Neuron (in vitro differentiated cells): ENCODE results near the gene TM9SF3.

ENCODE experiments used
- H2AFZ ChIP-seq: one replicate; pipeline ENCODE4 v1.6.1; 2013; ENCODE audit warnings: low read depth, mild to moderate bottlenecking, inconsistent platforms, low read length, moderate library complexity
- H3K27me3 ChIP-seq: one replicate; pipeline ENCODE4 v1.6.1; 2013; ENCODE audit warnings: low read length; ENCODE audit not compliant: insufficient read depth
- H3K36me3 ChIP-seq: one replicate; pipeline ENCODE4 v1.6.1; 2013; ENCODE audit warnings: low read length; ENCODE audit not compliant: insufficient read depth
- H3K4me1 ChIP-seq: one replicate; pipeline ENCODE4 v1.6.1; 2013; ENCODE audit warnings: low read length; ENCODE audit not compliant: insufficient read depth
- H3K4me3 ChIP-seq: 2 replicates; pipeline ENCODE4 v1.5.1; 2013; ENCODE audit warnings: mild to moderate bottlenecking, low read length, moderate library complexity
- H3K9me3 ChIP-seq: one replicate; pipeline ENCODE4 v1.6.1; 2013; ENCODE audit warnings: low read length

TM9SF3 gene

DNA sequence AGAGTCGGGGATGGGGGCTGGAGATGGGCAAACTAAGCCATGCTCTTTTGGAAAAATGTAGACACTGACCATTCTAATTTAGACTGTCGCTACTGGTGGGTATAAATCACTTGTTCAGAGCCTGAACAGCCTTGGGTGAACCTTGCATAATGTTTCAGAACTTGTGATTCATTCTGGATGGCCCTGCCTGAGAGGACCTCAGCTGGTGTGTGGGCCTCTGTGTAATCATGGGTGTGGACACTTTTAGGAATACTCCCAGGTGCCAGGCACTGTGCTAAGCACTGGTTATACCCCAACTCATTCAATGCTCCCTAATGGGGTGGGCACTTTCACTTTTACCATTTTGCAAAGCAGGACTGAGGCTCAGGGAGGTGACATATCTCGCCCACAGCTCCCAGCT lies 26.8 kb upstream of the TM9SF3 start:
- H3K4me1 ChIP-seq = peaks cover 1% of the 10 kb centered on the region
- H2AFZ ChIP-seq = no peak overlapping the region
- H3K36me3 ChIP-seq = no peaks in the 10 kb centered on the region

DNA sequence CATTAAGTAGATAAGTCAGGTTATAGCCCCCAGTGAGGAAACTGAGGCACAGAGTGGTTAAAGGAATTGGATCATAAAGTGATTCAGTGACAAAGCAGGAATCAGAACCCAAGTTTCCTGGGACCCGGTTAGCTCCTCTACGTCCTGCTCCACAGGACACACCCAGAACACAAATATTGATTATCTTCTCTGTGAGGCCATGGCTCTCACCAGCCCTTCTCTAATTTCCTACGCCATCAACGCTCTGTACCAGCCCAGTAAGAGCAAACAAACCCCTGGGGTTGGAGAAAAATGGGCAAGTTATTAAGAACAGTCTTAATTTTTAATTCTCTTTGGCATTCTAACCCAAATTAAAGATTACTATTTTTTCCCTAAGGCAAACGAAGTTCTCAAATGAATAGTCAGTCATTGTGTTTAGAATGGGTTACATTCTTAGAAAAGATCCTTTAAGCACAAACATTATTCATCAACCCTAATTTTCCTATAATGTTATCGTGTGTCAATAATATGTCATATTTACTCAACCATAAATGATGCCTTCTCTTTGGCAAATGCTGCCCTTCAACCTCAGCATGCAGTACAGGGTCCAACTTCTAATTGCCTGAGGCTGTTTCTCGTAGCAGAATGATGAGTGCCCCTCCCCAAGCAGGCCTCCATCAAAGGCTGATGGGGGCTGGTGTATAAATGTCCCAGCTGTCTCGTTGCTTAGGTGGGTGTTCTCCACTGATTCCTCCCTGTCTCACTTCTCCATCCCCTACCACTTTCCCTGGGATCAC lies 25.4 kb upstream of the TM9SF3 start:
- H3K36me3 ChIP-seq = no peaks in the 10 kb centered on the region
- no peak overlapping the region for H3K4me3 ChIP-seq
- H2AFZ ChIP-seq = no peak overlapping the region
- no peaks in the 10 kb centered on the region for H3K4me1 ChIP-seq
- H3K9me3 ChIP-seq = no peaks in the 10 kb centered on the region
- peaks cover 10% of the 10 kb centered on the region for H3K27me3 ChIP-seq

More for the DNA sequence above, 26.8 kb upstream of the TM9SF3 start:
- Histone ChIP-seq H3K4me3 (no peak overlapping the region), H3K27me3 (peaks cover 10% of the 10 kb centered on the region), H3K9me3 (no peaks in the 10 kb centered on the region)

DNA sequence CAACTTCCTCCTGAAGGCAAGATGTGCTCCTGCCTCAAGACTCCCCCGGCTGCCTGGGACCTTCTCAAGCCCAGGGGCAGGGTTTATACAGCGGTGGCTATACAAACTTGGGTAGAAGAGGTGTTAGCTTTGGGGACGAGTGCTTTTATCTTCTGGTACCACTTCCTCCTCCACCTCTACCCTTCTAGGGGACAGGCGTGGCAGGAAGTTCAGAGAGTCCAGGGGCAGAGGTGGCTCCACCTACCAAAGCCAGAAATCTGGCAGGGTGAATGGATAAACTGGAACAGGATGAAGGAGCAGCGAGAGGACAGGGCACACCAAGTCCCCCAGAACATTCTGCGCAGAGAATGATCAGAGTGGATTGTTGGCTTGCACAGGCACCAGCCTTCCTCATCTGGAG lies 24.0 kb upstream of the TM9SF3 start:
- no peaks in the 10 kb centered on the region for H3K4me1 ChIP-seq
- H3K9me3 ChIP-seq = no peaks in the 10 kb centered on the region
- no peak overlapping the region for H2AFZ ChIP-seq
- H3K27me3 ChIP-seq = peaks cover 16% of the 10 kb centered on the region
- no peaks in the 10 kb centered on the region for H3K36me3 ChIP-seq
- no peak overlapping the region for H3K4me3 ChIP-seq

- H3K9me3 ChIP-seq = no peaks in the 10 kb centered on the region
- no peak overlapping the region for H3K4me3 ChIP-seq
Measured at GRCh38 chr10:96609510-96609909, 22.7 kb upstream of the TM9SF3 start.

DNA sequence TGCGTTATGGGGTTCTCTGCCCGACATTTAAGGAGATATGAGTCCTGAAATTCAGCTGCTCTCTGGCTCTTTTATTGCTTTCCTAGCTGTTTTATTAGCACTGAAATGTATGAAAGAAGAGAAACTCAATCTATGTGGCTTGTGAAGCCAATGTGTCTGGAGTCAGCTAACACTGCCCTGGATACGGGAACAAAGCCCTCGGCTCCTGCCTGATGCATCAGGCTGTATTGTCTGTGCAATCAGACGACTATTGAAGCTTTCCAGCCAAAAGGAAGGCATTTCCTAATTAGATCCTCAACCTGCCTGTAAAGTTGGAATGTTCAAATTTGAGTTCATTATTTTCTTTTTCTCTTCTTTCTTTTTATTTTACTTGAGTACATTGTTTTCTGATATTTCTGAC lies 22.0 kb upstream of the TM9SF3 start:
- Histone ChIP-seq H3K4me3 (no peak overlapping the region), H3K4me1 (no peaks in the 10 kb centered on the region), H2AFZ (no peak overlapping the region), H3K27me3 (peaks cover 6% of the 10 kb centered on the region), H3K9me3 (no peaks in the 10 kb centered on the region), H3K36me3 (no peaks in the 10 kb centered on the region)

More at GRCh38 chr10:96609510-96609909, 22.7 kb upstream of the TM9SF3 start:
- Histone ChIP-seq H3K27me3 (peaks cover 9% of the 10 kb centered on the region), H3K4me1 (no peaks in the 10 kb centered on the region), H2AFZ (no peak overlapping the region), H3K36me3 (no peaks in the 10 kb centered on the region)

GRCh38 chr10:96608262-96608661 lies 21.4 kb upstream of the TM9SF3 start:
- no peaks in the 10 kb centered on the region for H3K9me3 ChIP-seq
- H3K4me1 ChIP-seq = no peaks in the 10 kb centered on the region
- H3K4me3 ChIP-seq = no peak overlapping the region
- H3K27me3 ChIP-seq = peaks cover 5% of the 10 kb centered on the region
- no peak overlapping the region for H2AFZ ChIP-seq
- no peaks in the 10 kb centered on the region for H3K36me3 ChIP-seq

GRCh38 chr10:96606946-96607345 lies 20.1 kb upstream of the TM9SF3 start:
- H2AFZ ChIP-seq = no peak overlapping the region

GRCh38 chr10:96606216-96606615 lies 19.4 kb upstream of the TM9SF3 start:
- H3K9me3 ChIP-seq = no peaks in the 10 kb centered on the region
- H3K36me3 ChIP-seq = no peaks in the 10 kb centered on the region
- H2AFZ ChIP-seq = no peak overlapping the region
- no peaks in the 10 kb centered on the region for H3K4me1 ChIP-seq
- H3K4me3 ChIP-seq = no peak overlapping the region
- H3K27me3 ChIP-seq = peaks cover 9% of the 10 kb centered on the region

More at GRCh38 chr10:96606946-96607345, 20.1 kb upstream of the TM9SF3 start:
- Histone ChIP-seq H3K27me3 (peaks cover 9% of the 10 kb centered on the region), H3K4me3 (no peak overlapping the region), H3K36me3 (no peaks in the 10 kb centered on the region), H3K4me1 (no peaks in the 10 kb centered on the region), H3K9me3 (no peaks in the 10 kb centered on the region)

- Histone ChIP-seq H3K4me1 (no peaks in the 10 kb centered on the region), H2AFZ (no peak overlapping the region), H3K4me3 (no peak overlapping the region), H3K27me3 (peaks cover 12% of the 10 kb centered on the region), H3K9me3 (peaks cover 4% of the 10 kb centered on the region), H3K36me3 (no peaks in the 10 kb centered on the region)
Measured at GRCh38 chr10:96600337-96600736, 13.5 kb upstream of the TM9SF3 start.

- H3K4me1 ChIP-seq = no peaks in the 10 kb centered on the region
- H3K36me3 ChIP-seq = no peaks in the 10 kb centered on the region
- peaks cover 4% of the 10 kb centered on the region for H3K9me3 ChIP-seq
- H3K4me3 ChIP-seq = no peak overlapping the region
- H3K27me3 ChIP-seq = peaks cover 12% of the 10 kb centered on the region
- no peak overlapping the region for H2AFZ ChIP-seq
Measured at GRCh38 chr10:96598846-96599245, 12.0 kb upstream of the TM9SF3 start.

GRCh38 chr10:96596422-96597407 lies 9.9 kb upstream of the TM9SF3 start:
- peaks cover 8% of the 10 kb centered on the region for H3K27me3 ChIP-seq
- no peak overlapping the region for H3K4me3 ChIP-seq
- H2AFZ ChIP-seq = no peak overlapping the region
- peaks cover 4% of the 10 kb centered on the region for H3K9me3 ChIP-seq
- H3K36me3 ChIP-seq = no peaks in the 10 kb centered on the region
- no peaks in the 10 kb centered on the region for H3K4me1 ChIP-seq

- Histone ChIP-seq H3K27me3 (peaks cover 8% of the 10 kb centered on the region), H3K36me3 (no peaks in the 10 kb centered on the region), H3K4me1 (no peaks in the 10 kb centered on the region), H3K4me3 (no peak overlapping the region), H2AFZ (no peak overlapping the region), H3K9me3 (peaks cover 4% of the 10 kb centered on the region)
Measured at GRCh38 chr10:96595741-96596140, 8.9 kb upstream of the TM9SF3 start.

DNA sequence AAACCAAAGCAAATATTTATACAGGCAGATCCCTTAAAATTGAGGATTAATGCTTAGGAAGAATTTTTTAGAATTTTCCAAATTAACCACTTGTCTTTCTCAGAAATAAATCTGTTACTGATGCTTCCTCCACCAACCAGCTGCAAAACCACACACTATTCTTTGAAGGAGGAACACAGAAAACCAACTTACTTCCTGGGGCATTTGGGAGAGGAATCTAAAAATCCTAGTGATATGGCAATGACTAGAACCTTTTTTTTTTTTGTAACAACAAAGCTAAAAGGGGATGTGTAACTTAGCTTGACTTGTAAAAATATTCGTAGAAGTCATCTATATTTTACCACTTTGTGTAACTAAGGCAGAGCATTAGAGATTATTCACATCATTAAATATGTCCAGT lies 5.1 kb upstream of the TM9SF3 start:
- H2AFZ ChIP-seq = no peak overlapping the region
- no peaks in the 10 kb centered on the region for H3K36me3 ChIP-seq
- H3K4me1 ChIP-seq = peaks cover 8% of the 10 kb centered on the region
- no peak overlapping the region for H3K4me3 ChIP-seq
- H3K27me3 ChIP-seq = no peaks in the 10 kb centered on the region
- no peaks in the 10 kb centered on the region for H3K9me3 ChIP-seq
